HEK293T (cell line): ENCODE data around the gene ANKRD63.

Experiments
- ARNT ChIP-seq: fragments of 450-650 bp; IDR thresholded peaks from 2 replicates; pipeline ENCODE4 v1.6.1; 2017; ENCODE audit warnings: mild to moderate bottlenecking
- FOXM1 ChIP-seq: fragments of 450-650 bp; IDR thresholded peaks from 2 replicates; pipeline ENCODE4 v1.6.1; 2017; ENCODE audit warnings: mild to moderate bottlenecking, borderline replicate concordance
- L3MBTL2 ChIP-seq: fragments of 450-650 bp; conservative IDR thresholded peaks from 2 replicates; pipeline ENCODE4 v1.6.1; 2016; ENCODE audit warnings: mild to moderate bottlenecking

DNA sequence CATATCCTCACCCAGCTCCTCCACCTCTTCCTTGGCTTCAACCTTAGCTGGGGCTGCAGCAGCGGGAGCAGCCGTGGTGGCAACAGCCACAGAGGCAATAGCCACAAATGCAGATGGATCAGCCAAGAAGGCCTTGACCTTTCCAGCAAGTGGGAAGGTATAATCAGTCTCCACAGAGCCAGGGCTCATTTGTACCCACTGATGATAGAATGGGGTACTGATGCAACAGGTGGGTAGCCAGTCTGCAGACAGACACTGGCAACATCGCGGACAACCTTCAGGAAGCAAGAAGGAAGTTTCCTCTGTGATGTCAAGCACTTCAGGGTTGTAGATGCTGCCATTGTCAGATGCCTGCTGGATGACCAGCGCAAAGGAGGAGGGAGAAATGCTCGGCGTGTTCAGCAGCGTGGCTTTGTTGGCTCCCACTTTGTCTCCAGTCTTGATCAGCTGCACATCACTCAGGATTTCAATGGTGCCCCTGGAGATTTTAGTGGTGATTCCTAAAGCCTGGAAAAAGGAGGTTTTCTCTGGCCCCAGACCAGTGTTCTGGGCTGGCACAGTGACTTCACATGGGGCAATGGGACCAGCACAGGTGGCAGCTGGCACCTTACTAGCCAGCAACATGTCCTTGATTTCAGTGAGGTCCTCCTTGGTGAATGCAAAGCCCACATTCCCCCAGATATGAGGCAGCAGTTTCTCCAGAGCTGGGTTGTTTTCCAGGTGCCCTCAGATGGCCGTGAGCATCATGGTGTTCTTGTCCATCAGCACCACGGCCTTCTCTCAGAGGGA is 29.7 kb upstream of the ANKRD63 start:
- TF ChIP-seq L3MBTL2, result no peak
- no peak for TF ChIP-seq FOXM1
- TF ChIP-seq ARNT, result no peak
